SK-N-SH treated with all-trans-retinoic acid at 6 μM for 48 hours (cell line): ENCODE data around the gene LRRC42.

ENCODE experiments used
- ATAC-seq: fragments of 200-7000 bp; cut with Tn5 transposase; 3 replicates; pipeline ENCODE4 v1.9.1; 2020; ENCODE audit warnings: mild to moderate bottlenecking, moderate library complexity
- ARNTL ChIP-seq: fragments of 450-650 bp; formaldehyde crosslinking; IDR thresholded peaks from 2 replicates; pipeline ENCODE4 v1.5.0; 2020; ENCODE audit warnings: low read depth, mild to moderate bottlenecking, moderate library complexity, borderline replicate concordance
- BACH2 ChIP-seq: fragments of 250-450 bp; sonication (Bioruptor Pico); IDR thresholded peaks from 2 replicates; pipeline ENCODE4 v1.9.0; 2021; ENCODE audit warnings: mild to moderate bottlenecking, borderline replicate concordance
- CSDC2 ChIP-seq: fragments of 250-450 bp; sonication (Bioruptor Pico); IDR thresholded peaks from 2 replicates; pipeline ENCODE4 v1.5.0; 2020; ENCODE audit warnings: mild to moderate bottlenecking, moderate library complexity
- GLIS3 ChIP-seq: fragments of 250-450 bp; sonication (Bioruptor Pico); IDR thresholded peaks from 2 replicates; pipeline ENCODE4 v1.5.0; 2020; ENCODE audit warnings: mild to moderate bottlenecking, moderate library complexity
- ISL1 ChIP-seq: fragments of 250-450 bp; sonication (Bioruptor Pico); IDR thresholded peaks from 2 replicates; pipeline ENCODE4 v2.1.2; 2022; ENCODE audit warnings: mild to moderate bottlenecking, moderate library complexity
- OSR1 ChIP-seq: fragments of 250-450 bp; sonication (Bioruptor Pico); IDR thresholded peaks from 2 replicates; pipeline ENCODE4 v1.8.0; 2022; ENCODE audit warnings: moderate library complexity, mild to moderate bottlenecking, inconsistent platforms
- PPARA ChIP-seq: fragments of 250-450 bp; sonication (Bioruptor Pico); IDR thresholded peaks from 2 replicates; pipeline ENCODE4 v1.5.0; 2020; ENCODE audit warnings: mild to moderate bottlenecking, borderline replicate concordance
- RARB ChIP-seq: fragments of 250-450 bp; sonication (Bioruptor Pico); IDR thresholded peaks from 2 replicates; pipeline ENCODE4 v1.8.0; 2021; ENCODE audit warnings: mild to moderate bottlenecking, moderate library complexity
- SNAI2 ChIP-seq: fragments of 250-450 bp; sonication (Bioruptor Pico); IDR thresholded peaks from 2 replicates; pipeline ENCODE4 v1.5.0; 2020; ENCODE audit warnings: mild to moderate bottlenecking, moderate library complexity
- TCF4 ChIP-seq: fragments of 250-450 bp; sonication (Bioruptor Pico); IDR thresholded peaks from 2 replicates; pipeline ENCODE4 v1.8.0; 2021; ENCODE audit warnings: mild to moderate bottlenecking, moderate library complexity, borderline replicate concordance
- TOX ChIP-seq: fragments of 250-450 bp; sonication (Bioruptor Pico); IDR thresholded peaks from 2 replicates; pipeline ENCODE4 v1.8.0; 2021; ENCODE audit warnings: mild to moderate bottlenecking, moderate library complexity, borderline replicate concordance
- ZC3H10 ChIP-seq: fragments of 250-450 bp; sonication (Bioruptor Pico); IDR thresholded peaks from 2 replicates; pipeline ENCODE4 v1.5.1; 2021; ENCODE audit warnings: mild to moderate bottlenecking, moderate library complexity
- ZFP3 ChIP-seq: fragments of 250-450 bp; sonication (Bioruptor Pico); IDR thresholded peaks from 2 replicates; pipeline ENCODE4 v1.5.0; 2020; ENCODE audit warnings: mild to moderate bottlenecking, moderate library complexity
- ZNF70 ChIP-seq: fragments of 450-650 bp; formaldehyde crosslinking; IDR thresholded peaks from 2 replicates; pipeline ENCODE4 v1.5.0; 2020; ENCODE audit warnings: mild to moderate bottlenecking, moderate library complexity
- ZNF8 ChIP-seq: fragments of 450-650 bp; formaldehyde crosslinking; IDR thresholded peaks from 2 replicates; pipeline ENCODE4 v1.5.0; 2020; ENCODE audit warnings: mild to moderate bottlenecking, moderate library complexity
- TF ChIP-seq, protein P1 (sequence below): fragments of 250-450 bp; sonication (Bioruptor Pico); IDR thresholded peaks from 2 replicates; pipeline ENCODE4 v1.8.0; 2020; ENCODE audit warnings: mild to moderate bottlenecking, moderate library complexity, borderline replicate concordance
- TF ChIP-seq, protein P2 (sequence below): fragments of 250-450 bp; sonication (Bioruptor Pico); IDR thresholded peaks from 2 replicates; pipeline ENCODE4 v1.5.1; 2020; ENCODE audit warnings: low read depth, mild to moderate bottlenecking, moderate library complexity
- TF ChIP-seq, protein P3 (sequence below): fragments of 250-450 bp; sonication (Bioruptor Pico); IDR thresholded peaks from 2 replicates; pipeline ENCODE4 v1.5.0; 2020; ENCODE audit warnings: mild to moderate bottlenecking, moderate library complexity
- TF ChIP-seq, protein P4 (sequence below): fragments of 250-450 bp; sonication (Bioruptor Pico); IDR thresholded peaks from 2 replicates; pipeline ENCODE4 v1.8.0; 2021; ENCODE audit warnings: low read depth, mild to moderate bottlenecking, moderate library complexity, borderline replicate concordance
- TF ChIP-seq, protein P5 (sequence below): fragments of 250-450 bp; sonication (Bioruptor Pico); IDR thresholded peaks from 2 replicates; pipeline ENCODE4 v1.5.1; 2021; ENCODE audit warnings: mild to moderate bottlenecking, moderate library complexity

Gene LRRC42

DNA sequence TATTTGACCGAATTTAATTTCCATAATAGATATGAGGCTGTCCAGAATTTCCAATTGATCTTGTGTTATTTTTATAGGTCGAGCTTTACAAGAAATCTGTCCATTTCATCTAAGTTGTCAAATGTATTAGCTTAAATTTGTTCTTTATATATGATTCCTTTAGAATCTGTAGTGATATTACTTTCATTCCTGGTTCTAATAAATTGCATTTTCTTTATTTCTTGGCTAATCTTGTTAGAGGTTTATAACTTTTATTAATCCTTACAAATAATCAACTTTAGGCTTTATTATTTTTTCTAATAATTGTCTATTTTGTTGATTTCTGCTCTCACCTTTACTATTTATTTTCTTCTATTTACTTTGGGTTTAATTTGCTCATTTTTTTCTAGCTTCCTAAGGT is 14.6 kb upstream of the LRRC42 start (continued):
- TF ChIP-seq TOX (CRISPR knock-in tag) (no peak), ZC3H10 (CRISPR knock-in tag) (no peak), ISL1 (CRISPR knock-in tag) (no peak)
- TF ChIP-seq, protein P1, sequence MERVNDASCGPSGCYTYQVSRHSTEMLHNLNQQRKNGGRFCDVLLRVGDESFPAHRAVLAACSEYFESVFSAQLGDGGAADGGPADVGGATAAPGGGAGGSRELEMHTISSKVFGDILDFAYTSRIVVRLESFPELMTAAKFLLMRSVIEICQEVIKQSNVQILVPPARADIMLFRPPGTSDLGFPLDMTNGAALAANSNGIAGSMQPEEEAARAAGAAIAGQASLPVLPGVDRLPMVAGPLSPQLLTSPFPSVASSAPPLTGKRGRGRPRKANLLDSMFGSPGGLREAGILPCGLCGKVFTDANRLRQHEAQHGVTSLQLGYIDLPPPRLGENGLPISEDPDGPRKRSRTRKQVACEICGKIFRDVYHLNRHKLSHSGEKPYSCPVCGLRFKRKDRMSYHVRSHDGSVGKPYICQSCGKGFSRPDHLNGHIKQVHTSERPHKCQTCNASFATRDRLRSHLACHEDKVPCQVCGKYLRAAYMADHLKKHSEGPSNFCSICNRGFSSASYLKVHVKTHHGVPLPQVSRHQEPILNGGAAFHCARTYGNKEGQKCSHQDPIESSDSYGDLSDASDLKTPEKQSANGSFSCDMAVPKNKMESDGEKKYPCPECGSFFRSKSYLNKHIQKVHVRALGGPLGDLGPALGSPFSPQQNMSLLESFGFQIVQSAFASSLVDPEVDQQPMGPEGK (CRISPR knock-in tag) = no peak

DNA sequence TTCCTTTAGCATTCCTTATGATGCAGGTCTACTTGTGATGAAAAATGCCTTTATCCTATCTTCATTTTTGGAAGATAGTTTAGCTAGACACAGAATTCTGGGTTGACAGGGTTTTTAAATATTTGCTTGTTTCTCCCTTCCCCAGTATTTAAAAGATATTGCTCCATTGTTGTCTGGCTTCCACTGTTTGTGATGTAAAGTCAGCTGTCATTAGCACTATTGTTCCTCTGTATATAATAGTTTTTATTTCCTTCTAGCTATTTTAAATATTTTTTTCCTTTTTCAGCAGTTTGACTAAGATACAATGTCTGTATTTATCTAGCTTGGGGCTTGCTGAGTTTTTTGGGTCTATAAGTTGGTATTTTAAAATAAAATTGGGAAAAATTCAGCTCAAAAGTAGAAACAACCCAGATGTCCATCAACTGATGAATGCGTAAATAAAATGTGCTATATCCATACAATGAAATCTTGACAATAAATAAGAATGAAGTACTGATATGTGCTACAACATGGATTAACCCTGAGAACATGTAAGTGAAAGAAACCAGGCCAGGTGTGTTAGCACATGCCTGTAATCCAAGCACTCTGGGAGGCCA is 11.9 kb upstream of the LRRC42 start:
- TF ChIP-seq ZFP3 (no peak), ZNF70 (CRISPR knock-in tag) (no peak), ZC3H10 (CRISPR knock-in tag) (no peak)
- TF ChIP-seq, protein P2, sequence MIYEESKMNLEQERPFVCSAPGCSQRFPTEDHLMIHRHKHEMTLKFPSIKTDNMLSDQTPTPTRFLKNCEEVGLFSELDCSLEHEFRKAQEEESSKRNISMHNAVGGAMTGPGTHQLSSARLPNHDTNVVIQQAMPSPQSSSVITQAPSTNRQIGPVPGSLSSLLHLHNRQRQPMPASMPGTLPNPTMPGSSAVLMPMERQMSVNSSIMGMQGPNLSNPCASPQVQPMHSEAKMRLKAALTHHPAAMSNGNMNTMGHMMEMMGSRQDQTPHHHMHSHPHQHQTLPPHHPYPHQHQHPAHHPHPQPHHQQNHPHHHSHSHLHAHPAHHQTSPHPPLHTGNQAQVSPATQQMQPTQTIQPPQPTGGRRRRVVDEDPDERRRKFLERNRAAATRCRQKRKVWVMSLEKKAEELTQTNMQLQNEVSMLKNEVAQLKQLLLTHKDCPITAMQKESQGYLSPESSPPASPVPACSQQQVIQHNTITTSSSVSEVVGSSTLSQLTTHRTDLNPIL (CRISPR knock-in tag) = no peak
- TF ChIP-seq, all 23 proteins: peak for 0

DNA sequence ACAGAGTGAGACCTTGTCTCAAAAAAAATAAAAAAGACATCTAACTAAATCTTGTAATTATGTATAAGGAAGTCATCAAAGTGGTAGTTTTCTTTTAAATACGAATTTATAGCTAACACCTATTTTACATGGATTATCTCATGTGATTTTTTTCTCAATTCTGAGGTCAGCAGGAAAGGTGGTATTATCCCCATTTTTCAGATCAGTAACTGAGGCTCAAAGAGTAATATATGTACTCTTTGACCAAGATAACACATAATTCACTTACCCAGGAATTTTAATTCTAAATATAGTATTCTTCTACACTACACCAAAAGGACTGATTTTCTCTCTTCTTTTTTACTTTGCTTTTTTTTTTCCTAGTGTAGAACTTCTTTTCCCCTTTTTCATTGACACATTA is 9.7 kb upstream of the LRRC42 start:
- TF ChIP-seq, protein P3, sequence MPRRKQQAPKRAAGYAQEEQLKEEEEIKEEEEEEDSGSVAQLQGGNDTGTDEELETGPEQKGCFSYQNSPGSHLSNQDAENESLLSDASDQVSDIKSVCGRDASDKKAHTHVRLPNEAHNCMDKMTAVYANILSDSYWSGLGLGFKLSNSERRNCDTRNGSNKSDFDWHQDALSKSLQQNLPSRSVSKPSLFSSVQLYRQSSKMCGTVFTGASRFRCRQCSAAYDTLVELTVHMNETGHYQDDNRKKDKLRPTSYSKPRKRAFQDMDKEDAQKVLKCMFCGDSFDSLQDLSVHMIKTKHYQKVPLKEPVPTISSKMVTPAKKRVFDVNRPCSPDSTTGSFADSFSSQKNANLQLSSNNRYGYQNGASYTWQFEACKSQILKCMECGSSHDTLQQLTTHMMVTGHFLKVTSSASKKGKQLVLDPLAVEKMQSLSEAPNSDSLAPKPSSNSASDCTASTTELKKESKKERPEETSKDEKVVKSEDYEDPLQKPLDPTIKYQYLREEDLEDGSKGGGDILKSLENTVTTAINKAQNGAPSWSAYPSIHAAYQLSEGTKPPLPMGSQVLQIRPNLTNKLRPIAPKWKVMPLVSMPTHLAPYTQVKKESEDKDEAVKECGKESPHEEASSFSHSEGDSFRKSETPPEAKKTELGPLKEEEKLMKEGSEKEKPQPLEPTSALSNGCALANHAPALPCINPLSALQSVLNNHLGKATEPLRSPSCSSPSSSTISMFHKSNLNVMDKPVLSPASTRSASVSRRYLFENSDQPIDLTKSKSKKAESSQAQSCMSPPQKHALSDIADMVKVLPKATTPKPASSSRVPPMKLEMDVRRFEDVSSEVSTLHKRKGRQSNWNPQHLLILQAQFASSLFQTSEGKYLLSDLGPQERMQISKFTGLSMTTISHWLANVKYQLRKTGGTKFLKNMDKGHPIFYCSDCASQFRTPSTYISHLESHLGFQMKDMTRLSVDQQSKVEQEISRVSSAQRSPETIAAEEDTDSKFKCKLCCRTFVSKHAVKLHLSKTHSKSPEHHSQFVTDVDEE (CRISPR knock-in tag) = no peak
- TF ChIP-seq CSDC2 (no peak), BACH2 (CRISPR knock-in tag) (no peak), GLIS3 (CRISPR knock-in tag) (no peak), TOX (CRISPR knock-in tag) (no peak), OSR1 (CRISPR knock-in tag) (no peak), ZFP3 (no peak), ZNF8 (CRISPR knock-in tag) (no peak), ISL1 (CRISPR knock-in tag) (no peak), SNAI2 (CRISPR knock-in tag) (no peak), ZC3H10 (CRISPR knock-in tag) (no peak), PPARA (CRISPR knock-in tag) (no peak), ARNTL (CRISPR knock-in tag) (no peak), ZNF70 (CRISPR knock-in tag) (no peak), RARB (CRISPR knock-in tag) (no peak), TCF4 (no peak)
- TF ChIP-seq, protein P2 (CRISPR knock-in tag) = no peak
- TF ChIP-seq, protein P4, sequence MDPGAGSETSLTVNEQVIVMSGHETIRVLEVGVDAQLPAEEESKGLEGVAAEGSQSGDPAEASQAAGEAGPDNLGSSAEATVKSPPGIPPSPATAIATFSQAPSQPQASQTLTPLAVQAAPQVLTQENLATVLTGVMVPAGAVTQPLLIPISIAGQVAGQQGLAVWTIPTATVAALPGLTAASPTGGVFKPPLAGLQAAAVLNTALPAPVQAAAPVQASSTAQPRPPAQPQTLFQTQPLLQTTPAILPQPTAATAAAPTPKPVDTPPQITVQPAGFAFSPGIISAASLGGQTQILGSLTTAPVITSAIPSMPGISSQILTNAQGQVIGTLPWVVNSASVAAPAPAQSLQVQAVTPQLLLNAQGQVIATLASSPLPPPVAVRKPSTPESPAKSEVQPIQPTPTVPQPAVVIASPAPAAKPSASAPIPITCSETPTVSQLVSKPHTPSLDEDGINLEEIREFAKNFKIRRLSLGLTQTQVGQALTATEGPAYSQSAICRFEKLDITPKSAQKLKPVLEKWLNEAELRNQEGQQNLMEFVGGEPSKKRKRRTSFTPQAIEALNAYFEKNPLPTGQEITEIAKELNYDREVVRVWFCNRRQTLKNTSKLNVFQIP (CRISPR knock-in tag) = no peak
- TF ChIP-seq, protein P1 (CRISPR knock-in tag) = no peak
- TF ChIP-seq, protein P5, sequence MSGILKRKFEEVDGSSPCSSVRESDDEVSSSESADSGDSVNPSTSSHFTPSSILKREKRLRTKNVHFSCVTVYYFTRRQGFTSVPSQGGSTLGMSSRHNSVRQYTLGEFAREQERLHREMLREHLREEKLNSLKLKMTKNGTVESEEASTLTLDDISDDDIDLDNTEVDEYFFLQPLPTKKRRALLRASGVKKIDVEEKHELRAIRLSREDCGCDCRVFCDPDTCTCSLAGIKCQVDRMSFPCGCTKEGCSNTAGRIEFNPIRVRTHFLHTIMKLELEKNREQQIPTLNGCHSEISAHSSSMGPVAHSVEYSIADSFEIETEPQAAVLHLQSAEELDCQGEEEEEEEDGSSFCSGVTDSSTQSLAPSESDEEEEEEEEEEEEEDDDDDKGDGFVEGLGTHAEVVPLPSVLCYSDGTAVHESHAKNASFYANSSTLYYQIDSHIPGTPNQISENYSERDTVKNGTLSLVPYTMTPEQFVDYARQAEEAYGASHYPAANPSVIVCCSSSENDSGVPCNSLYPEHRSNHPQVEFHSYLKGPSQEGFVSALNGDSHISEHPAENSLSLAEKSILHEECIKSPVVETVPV (CRISPR knock-in tag) = no peak
- no peak for ATAC-seq

More for the DNA sequence above, 11.9 kb upstream of the LRRC42 start:
- ATAC-seq = no peak
